Aorta (tissue), 5 donors: ENCODE measurements around the gene RNF175. TPM values are rescaled to one million over a fixed set of nuclear protein-coding genes. Genes with fewer than 3 reads are reported as not detected.
"Not testable (repeated sequence)": the region's sequence is repeated elsewhere in the genome, so short reads cannot be mapped to it uniquely, and the experiment has no call there.

Experiments used
- ATAC-seq: fragments of 200-7000 bp; cut with Tn5 transposase; one replicate; pipeline ENCODE4 v1.9.1; 2022; ENCODE audit warnings: moderate library complexity; ENCODE audit not compliant: low FRiP score
- DNase-seq, 2 donors: peaks; one replicate each; pipeline ENCODE4 v3.0.0-alpha.2; 2020
- H3K27ac ChIP-seq, 2 donors: one replicate each; pipeline ENCODE4 v1.5.1; 2013; ENCODE audit warnings: low read length in 2 of 2, mild to moderate bottlenecking in 2 of 2, moderate library complexity in 2 of 2, control low read depth in 1 of 2, inconsistent platforms in 1 of 2, low read depth in 1 of 2
- H3K27me3 ChIP-seq, 2 donors: one replicate each; pipeline ENCODE4 v1.6.1; 2013; ENCODE audit warnings: control low read depth in 1 of 2, low read length in 1 of 2, mild to moderate bottlenecking in 1 of 2, moderate library complexity in 1 of 2; ENCODE audit not compliant: insufficient read depth in 2 of 2, control insufficient read depth in 1 of 2
- H3K36me3 ChIP-seq, 2 donors: one replicate each; pipeline ENCODE4 v1.6.1; 2013; ENCODE audit warnings: control low read depth in 1 of 2, low read length in 1 of 2, mild to moderate bottlenecking in 1 of 2; ENCODE audit not compliant: insufficient read depth in 2 of 2, control insufficient read depth in 1 of 2
- H3K4me1 ChIP-seq, 2 donors: one replicate each; pipeline ENCODE4 v1.6.1; 2013; ENCODE audit warnings: low read length in 2 of 2, control low read depth in 1 of 2, mild to moderate bottlenecking in 1 of 2, moderate library complexity in 1 of 2; ENCODE audit not compliant: insufficient read depth in 2 of 2, control insufficient read depth in 1 of 2
- H3K4me3 ChIP-seq, 2 donors: one replicate each; pipeline ENCODE4 v1.5.1; 2013; ENCODE audit warnings: low read length in 2 of 2, control low read depth in 1 of 2, mild to moderate bottlenecking in 1 of 2
- H3K9me3 ChIP-seq: one replicate; pipeline ENCODE4 v1.6.1; 2013; ENCODE audit warnings: mild to moderate bottlenecking, low read length; ENCODE audit not compliant: control insufficient read depth
- WGBS, 2 donors: extraction: QIAGEN DNeasy Blood & Tissue Kit; methylation state at CpG; one replicate each; pipeline ENCODE4 v1.1.7; 2013; 5-methylcytosine and 5-hydroxymethylcytosine counted together
- intact Hi-C, 2 donors: fragments of 100-400 bp; cut with DNase I; formaldehyde crosslinking; loops; one replicate each; pipeline versions ENCODE4 v1.14.2 to v1.15.0; 2022
- polyA plus RNA-seq, 2 donors: library from polyadenylated mRNA; stranded (reverse); fragments of 200-250 nt; gene quantifications; one replicate each; pipeline ENCODE4 v1.2.3, GENCODE V29; 2013
- total RNA-seq, 2 donors: library from RNA; stranded (reverse); fragmentation: NEBNext Ultra II Directional; extraction: Animal tissue kit (Norgen Biotek cat#: 25700); gene quantifications; one replicate each; pipeline ENCODE4 v1.2.1, GENCODE V29; 2021
- donor health status: healthy with polysubstance abuse.
- donor health status: Bipolar disorder and iron deficiency.
- donor health status: DM: no; HTN: no; CAD: no.
- donor health status: DM: no; HTN: no; CAD: no.
- donor health status: DM: yes; HTN: yes; CAD: no.

The RNF175 gene
- total and polyA plus RNA-seq, 4 donors: 0.33 to 1.0 TPM; not detected in 2

- ATAC-seq: not testable (repeated sequence)
Measured at GRCh38 chr4:153666505-153666904, 93.3 kb downstream of the RNF175 start.

DNA sequence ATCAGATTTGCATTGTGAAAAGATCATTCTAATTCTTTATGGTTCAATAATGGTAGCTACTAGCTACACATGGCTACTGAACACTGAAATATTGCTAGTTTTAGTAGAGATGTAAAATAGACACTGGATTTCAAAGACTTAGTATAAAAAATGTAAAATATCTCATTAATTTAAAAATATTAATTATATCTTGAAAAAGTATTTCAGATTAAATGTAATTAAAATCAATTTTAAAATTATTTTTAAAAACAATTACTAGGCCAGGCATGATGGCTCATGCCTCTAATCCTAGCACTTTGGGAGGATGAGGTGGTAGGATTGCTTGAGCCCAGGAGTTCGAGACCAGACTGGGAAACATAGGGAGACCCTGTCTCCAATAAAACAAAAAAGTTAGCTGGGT is 96.2 kb downstream of the RNF175 start:
- DNase-seq: no peak
- intact Hi-C loops: no loop called here

More at GRCh38 chr4:153666505-153666904, 93.3 kb downstream of the RNF175 start:
- DNase-seq, H3K4me1 ChIP-seq, H3K4me3 ChIP-seq, H3K9me3 ChIP-seq, H3K27me3 ChIP-seq, H3K36me3 ChIP-seq, intact Hi-C loops, H3K27ac ChIP-seq: not testable (repeated sequence)
- 72 to 74% methylated on average over 1 of the region's 1 CpG for WGBS, 2 donors

GRCh38 chr4:153661908-153662307 is 97.9 kb downstream of the RNF175 start:
- H3K9me3 ChIP-seq: no peaks in the 10 kb centered on the region
- no peak overlapping the region for H3K27ac ChIP-seq
- DNase-seq: no peak
- H3K27me3 ChIP-seq: no peaks in the 10 kb centered on the region
- peaks cover 0 to 2% of the 10 kb centered on the region in 2 donors for H3K4me1 ChIP-seq
- no peaks in the 10 kb centered on the region for H3K36me3 ChIP-seq
- H3K4me3 ChIP-seq: no peak overlapping the region
- whole genome bisulfite sequencing, 2 donors: 93 to 94% methylated on average over 1 of the region's 1 CpG
- ATAC-seq: no peak
- intact Hi-C loops: no loop called here

More for the DNA sequence above, 96.2 kb downstream of the RNF175 start:
- H3K4me1 ChIP-seq: peaks cover 0 to 2% of the 10 kb centered on the region in 2 donors
- H3K9me3 ChIP-seq: no peaks in the 10 kb centered on the region
- no peaks in the 10 kb centered on the region for H3K27me3 ChIP-seq
- no peak for ATAC-seq
- no peak overlapping the region for H3K4me3 ChIP-seq
- no peaks in the 10 kb centered on the region for H3K36me3 ChIP-seq
- WGBS, 2 donors: 96 to 100% methylated on average over 1 of the region's 1 CpG
- no peak overlapping the region for H3K27ac ChIP-seq

DNA sequence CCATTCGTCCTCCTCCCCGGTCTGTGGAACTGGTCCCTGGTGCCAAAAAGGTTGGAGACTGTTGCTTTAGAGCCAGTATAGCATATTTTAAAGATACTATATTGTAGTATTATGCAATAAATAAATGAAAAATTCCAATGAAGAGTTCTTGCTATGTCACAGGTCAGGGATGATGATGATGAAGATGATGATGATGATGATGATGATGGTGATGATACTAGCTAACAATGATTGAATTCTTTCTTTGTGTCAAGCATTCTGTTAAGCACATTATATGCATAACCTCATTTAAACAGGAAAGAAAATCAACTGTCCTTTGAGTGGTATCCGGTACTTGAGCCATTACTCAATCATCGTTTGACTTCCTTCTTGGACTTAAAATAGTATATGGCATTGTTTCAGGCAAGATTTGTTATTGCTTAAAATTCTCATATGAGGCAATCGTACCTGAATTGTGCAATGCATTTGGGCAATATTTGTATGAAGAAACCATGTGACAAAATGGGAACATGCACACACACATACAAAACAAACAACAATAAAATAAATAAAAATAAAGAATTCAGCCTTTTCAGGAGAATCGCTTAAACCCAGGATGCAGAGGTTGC is 98.5 kb downstream of the RNF175 start:
- peaks cover 0 to 2% of the 10 kb centered on the region in 2 donors for H3K4me1 ChIP-seq
- ATAC-seq (peak; percentile 57), DNase-seq (no peak)
- H3K4me3 ChIP-seq: no peak overlapping the region
- no peaks in the 10 kb centered on the region for H3K9me3 ChIP-seq
- H3K27me3 ChIP-seq: no peaks in the 10 kb centered on the region
- no peak overlapping the region for H3K27ac ChIP-seq
- WGBS, 2 donors: 48 to 50% methylated on average over 6 of the region's 6 CpGs
- intact Hi-C loops: no loop called here
- no peaks in the 10 kb centered on the region for H3K36me3 ChIP-seq

Other genes with a start within 250 kb of the RNF175 start
- 10 to 100 TPM; 49.9 to 55.7 TPM for gene TLR2, start 75.7 kb downstream of the RNF175 start, total RNA-seq
- gene TLR2, start 75.7 kb downstream of the RNF175 start, polyA plus RNA-seq: 10 to 100 TPM in 1 of 2 donors, 1 to 10 TPM in 1; 6.1 to 12.8 TPM
- gene SFRP2, start 29.1 kb upstream of the RNF175 start, total RNA-seq: 1,000 to 10,000 TPM in 1 of 2 donors, 10 to 100 TPM in 1; 91.0 to 1,198 TPM
- 10 to 100 TPM in 1 of 2 donors, under 1 TPM in 1; 0.92 to 13.0 TPM for gene SFRP2, start 29.1 kb upstream of the RNF175 start, polyA plus RNA-seq